ENCODE results near the gene ZNF429. TPM values are rescaled to one million over a fixed set of nuclear protein-coding genes. Genes with fewer than 3 reads are reported as not detected.

The ZNF429 gene
- total and polyA plus RNA-seq, 5 donors: 8.5 to 12.0 (median 8.7) TPM

Other genes with a start within 250 kb of the ZNF429 start
- 10 to 100 TPM in 1 of 4 donors, 1 to 10 TPM in 3; 5.5 to 13.3 (median 6.9) TPM for gene ZNF708, start 176.2 kb upstream of the ZNF429 start, total RNA-seq
- 4.2 TPM for gene ZNF708, start 176.2 kb upstream of the ZNF429 start, polyA plus RNA-seq
- gene ZNF738, start 146.6 kb upstream of the ZNF429 start, total RNA-seq: 1 to 10 TPM; 2.3 to 3.2 (median 2.9) TPM
- gene ZNF738, start 146.6 kb upstream of the ZNF429 start, polyA plus RNA-seq: 2.9 TPM
- 10 to 100 TPM; 12.9 to 16.7 (median 13.9) TPM for gene ZNF493, start 108.5 kb upstream of the ZNF429 start, total RNA-seq
- gene ZNF493, start 108.5 kb upstream of the ZNF429 start, polyA plus RNA-seq: 6.3 TPM

Measured in right cardiac atrium (tissue), 5 donors.